Tibial artery (tissue), 4 donors: ENCODE data around the gene TBC1D1.
A peak's percentile ranks its signal among the peaks of the same experiment; 100 is the strongest.
"Not testable (repeated sequence)": the region's sequence is repeated elsewhere in the genome, so short reads cannot be mapped to it uniquely, and the experiment has no call there.

Experiments used
- DNase-seq, 2 donors: peaks; one replicate each; pipeline ENCODE4 v3.0.0-alpha.2; 2019
- H3K27ac ChIP-seq, 2 donors: fragments of 200-600 bp; sonication (generic) in 1 of 2; 1 replicate in 1 of 2; 2 replicates in 1 of 2; pipeline ENCODE4 v1.5.1; 2018 to 2019; ENCODE audit warnings: mild to moderate bottlenecking in 1 of 2
- H3K27me3 ChIP-seq, 2 donors: fragments of 200-600 bp; sonication (generic) in 1 of 2; one replicate each; pipeline versions ENCODE4 v1.5.1 to v1.6.0; 2016 to 2019
- H3K36me3 ChIP-seq, 3 donors: fragments of 200-600 bp; sonication (generic) in 2 of 3; one replicate each; pipeline ENCODE4 v1.5.1; 2016 to 2019; ENCODE audit warnings: mild to moderate bottlenecking in 2 of 3
- H3K4me1 ChIP-seq, 4 donors: fragments of 200-600 bp; sonication (generic) in 2 of 4; 1 replicate in 3 of 4; 2 replicates in 1 of 4; pipeline ENCODE4 v1.5.1; 2016 to 2019
- H3K4me3 ChIP-seq, 2 donors: fragments of 200-600 bp; sonication (generic) in 1 of 2; 1 replicate in 1 of 2; 2 replicates in 1 of 2; pipeline ENCODE4 v1.5.1; 2018 to 2019; ENCODE audit warnings: mild to moderate bottlenecking in 2 of 2
- H3K9me3 ChIP-seq, 3 donors: fragments of 200-600 bp; sonication (generic) in 1 of 3; one replicate each; pipeline ENCODE4 v1.5.1; 2016 to 2019
- intact Hi-C: fragments of 100-400 bp; cut with DNase I; formaldehyde crosslinking; loops from one replicate; pipeline ENCODE4 v1.15.0; 2023; ENCODE audit warnings: low total_unique reads
- TF ChIP-seq, protein P1 (sequence below), 2 experiments: fragments of 200-600 bp in 1 of 2; fragments of 450-650 bp in 1 of 2; IDR thresholded peaks; one replicate each; pipeline ENCODE4 v1.5.1; 2017 to 2019; ENCODE audit warnings: antibody characterized with exemption in 2 of 2, mild to moderate bottlenecking in 1 of 2, moderate library complexity in 1 of 2

Gene TBC1D1

DNA sequence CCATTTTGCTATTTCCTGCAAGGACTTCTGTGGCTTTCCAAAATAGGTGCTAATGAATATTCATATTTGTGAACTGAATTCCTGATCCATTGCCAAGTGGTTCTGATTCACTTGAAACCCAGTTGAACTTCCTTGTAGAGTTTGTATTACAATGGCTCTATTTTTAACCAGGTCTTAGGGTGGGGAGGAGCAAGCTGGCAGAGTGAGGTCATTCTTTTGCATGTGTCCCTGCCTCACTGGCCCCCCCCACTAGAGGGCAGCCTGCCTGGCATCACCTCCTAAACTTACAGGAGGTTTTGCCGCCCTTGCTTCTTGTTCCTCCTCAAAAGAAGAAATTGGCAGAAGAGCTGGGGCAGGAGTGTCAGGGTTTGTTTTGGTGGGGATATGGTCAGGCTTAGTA, 79.8 kb downstream of the TBC1D1 start:
- H3K4me3 ChIP-seq: no peak overlapping the region
- H3K4me1 ChIP-seq: peaks cover 0 to 74% (median 38%) of the 10 kb centered on the region in 4 donors
- peak; percentile 79 to 88 for DNase-seq
- no peaks in the 10 kb centered on the region for H3K9me3 ChIP-seq
- no peaks in the 10 kb centered on the region for H3K36me3 ChIP-seq
- H3K27ac ChIP-seq: peak overlapping the region; percentile 34 to 39
- H3K27me3 ChIP-seq: no peaks in the 10 kb centered on the region
- TF ChIP-seq, protein P1, sequence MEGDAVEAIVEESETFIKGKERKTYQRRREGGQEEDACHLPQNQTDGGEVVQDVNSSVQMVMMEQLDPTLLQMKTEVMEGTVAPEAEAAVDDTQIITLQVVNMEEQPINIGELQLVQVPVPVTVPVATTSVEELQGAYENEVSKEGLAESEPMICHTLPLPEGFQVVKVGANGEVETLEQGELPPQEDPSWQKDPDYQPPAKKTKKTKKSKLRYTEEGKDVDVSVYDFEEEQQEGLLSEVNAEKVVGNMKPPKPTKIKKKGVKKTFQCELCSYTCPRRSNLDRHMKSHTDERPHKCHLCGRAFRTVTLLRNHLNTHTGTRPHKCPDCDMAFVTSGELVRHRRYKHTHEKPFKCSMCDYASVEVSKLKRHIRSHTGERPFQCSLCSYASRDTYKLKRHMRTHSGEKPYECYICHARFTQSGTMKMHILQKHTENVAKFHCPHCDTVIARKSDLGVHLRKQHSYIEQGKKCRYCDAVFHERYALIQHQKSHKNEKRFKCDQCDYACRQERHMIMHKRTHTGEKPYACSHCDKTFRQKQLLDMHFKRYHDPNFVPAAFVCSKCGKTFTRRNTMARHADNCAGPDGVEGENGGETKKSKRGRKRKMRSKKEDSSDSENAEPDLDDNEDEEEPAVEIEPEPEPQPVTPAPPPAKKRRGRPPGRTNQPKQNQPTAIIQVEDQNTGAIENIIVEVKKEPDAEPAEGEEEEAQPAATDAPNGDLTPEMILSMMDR (IDR thresholded peaks at IDR 0.05): peak; percentile 30 to 34
- intact Hi-C loops: loop anchor here (10.0 kb wide), 1 partner anchor 146 kb away; the partner anchor contains the start of gene PGM2

DNA sequence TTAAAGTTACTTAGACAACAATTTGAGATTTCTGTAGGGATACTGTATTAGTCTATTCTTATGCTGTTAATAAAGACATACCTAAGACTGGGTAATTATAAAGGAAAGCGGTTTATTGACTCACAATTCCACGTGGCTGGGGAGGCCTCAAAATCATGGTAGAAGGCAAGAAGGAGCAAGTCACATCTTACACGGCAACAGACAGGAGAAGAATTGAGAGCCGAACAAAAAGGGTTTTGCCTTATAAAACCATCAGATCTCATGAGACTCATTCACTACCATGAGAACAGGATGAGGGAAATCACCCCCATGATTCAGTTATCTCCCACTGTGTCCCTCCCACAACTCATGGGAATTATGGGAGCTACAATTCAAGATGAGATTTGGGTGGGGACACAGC, 80.3 kb downstream of the TBC1D1 start:
- H3K9me3 ChIP-seq: no peaks in the 10 kb centered on the region
- DNase-seq: no peak
- intact Hi-C loops: loop anchor here (10.0 kb wide), 1 partner anchor 146 kb away; the partner anchor contains the start of gene PGM2
- TF ChIP-seq, protein P1 (IDR thresholded peaks at IDR 0.05): no peak
- no peaks in the 10 kb centered on the region for H3K36me3 ChIP-seq
- H3K4me1 ChIP-seq: peaks cover 0 to 69% (median 33%) of the 10 kb centered on the region in 4 donors
- no peak overlapping the region for H3K4me3 ChIP-seq
- peak overlapping the region; percentile 34 to 39 for H3K27ac ChIP-seq
- H3K27me3 ChIP-seq: no peaks in the 10 kb centered on the region

DNA sequence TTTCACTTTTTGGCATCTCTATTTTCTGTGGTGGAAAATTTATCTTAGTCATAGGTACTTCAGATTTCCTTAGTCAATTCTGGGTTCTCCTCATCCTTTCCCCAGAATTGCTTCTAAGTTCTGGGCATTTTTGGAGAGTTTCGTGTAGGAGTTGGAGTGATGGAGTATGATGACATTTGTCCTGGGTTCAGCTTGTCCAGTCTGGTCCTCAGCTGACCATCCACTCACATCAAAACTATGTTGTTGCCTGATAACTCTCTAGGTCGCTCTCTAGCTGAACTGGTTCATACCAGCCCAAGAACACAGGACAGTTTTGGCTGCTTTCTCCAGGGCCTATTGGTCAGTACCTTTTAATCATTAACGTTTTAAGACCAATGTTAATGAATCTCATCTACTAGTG, 82.6 kb downstream of the TBC1D1 start:
- Histone ChIP-seq H3K4me3 (no peak overlapping the region), H3K4me1 (peaks cover 0 to 60% (median 29%) of the 10 kb centered on the region in 4 donors), H3K9me3 (no peaks in the 10 kb centered on the region), H3K36me3 (no peaks in the 10 kb centered on the region), H3K27ac (peak overlapping the region; percentile 69 to 78), H3K27me3 (no peaks in the 10 kb centered on the region)
- intact Hi-C loops: loop anchor here (10.0 kb wide), 1 partner anchor 149 kb away; the partner anchor contains the start of gene PGM2
- DNase-seq: no peak
- TF ChIP-seq, protein P1 (IDR thresholded peaks at IDR 0.05): no peak

DNA sequence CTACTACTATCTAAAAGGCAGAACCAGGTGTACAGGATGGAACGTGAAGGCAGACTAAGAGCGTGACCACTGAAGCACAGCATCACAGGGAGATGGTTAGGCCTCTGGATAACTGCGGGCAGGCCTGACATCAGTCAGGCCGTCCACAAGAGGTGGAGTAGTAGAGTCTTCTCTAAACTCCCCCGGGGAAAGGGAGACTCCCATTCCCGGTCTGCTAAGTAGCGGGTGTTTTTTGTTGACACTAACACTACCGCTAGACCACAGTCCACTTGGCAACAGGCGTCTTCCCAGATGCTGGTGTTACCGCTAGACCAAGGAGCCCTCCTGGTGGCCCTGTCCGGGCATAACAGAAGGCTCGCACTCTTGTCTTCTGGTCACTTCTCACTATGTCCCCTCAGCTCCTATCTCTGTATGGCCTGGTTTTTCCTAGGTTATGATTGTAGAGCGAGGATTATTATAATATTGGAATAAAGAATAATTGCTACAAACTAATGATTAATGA, 84.5 kb downstream of the TBC1D1 start:
- H3K9me3 ChIP-seq, H3K4me3 ChIP-seq, H3K27me3 ChIP-seq, DNase-seq, H3K36me3 ChIP-seq: not testable (repeated sequence)
- intact Hi-C loops: loop anchor here (10.0 kb wide), 1 partner anchor 151 kb away; the partner anchor contains the start of gene PGM2
- H3K27ac ChIP-seq: peak overlapping the region; percentile 69 to 78
- H3K4me1 ChIP-seq: peaks cover 0 to 60% (median 21%) of the 10 kb centered on the region in 4 donors

DNA sequence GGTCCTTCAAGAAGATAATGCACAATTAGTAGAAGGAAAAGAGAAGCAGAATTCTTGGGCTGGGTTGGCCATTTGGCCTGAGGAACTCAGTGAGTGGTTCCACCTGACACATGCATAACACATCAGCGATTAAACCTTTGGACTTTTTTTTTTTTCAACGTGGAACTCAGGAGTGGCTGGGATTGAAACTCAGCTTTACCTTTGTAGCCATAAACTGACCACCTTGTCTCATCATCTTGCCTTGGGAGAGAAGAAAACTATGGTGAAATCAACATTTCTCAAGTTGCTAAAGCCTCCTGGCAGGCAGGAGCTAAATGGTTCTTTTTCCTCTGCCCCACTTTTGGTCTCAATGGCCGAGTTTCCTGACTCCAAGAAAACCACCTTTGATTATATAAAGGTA, 85.6 kb downstream of the TBC1D1 start:
- Histone ChIP-seq H3K4me3 (peak overlapping the region; percentile 82 to 95), H3K27me3 (no peaks in the 10 kb centered on the region), H3K9me3 (no peaks in the 10 kb centered on the region), H3K4me1 (peaks cover 0 to 62% (median 20%) of the 10 kb centered on the region in 4 donors), H3K27ac (peak overlapping the region; percentile 93 to 97), H3K36me3 (no peaks in the 10 kb centered on the region)
- TF ChIP-seq, protein P1 (IDR thresholded peaks at IDR 0.05): no peak
- DNase-seq: no peak
- intact Hi-C loops: loop anchor here (10.0 kb wide), 1 partner anchor 152 kb away; the partner anchor contains the start of gene PGM2

DNA sequence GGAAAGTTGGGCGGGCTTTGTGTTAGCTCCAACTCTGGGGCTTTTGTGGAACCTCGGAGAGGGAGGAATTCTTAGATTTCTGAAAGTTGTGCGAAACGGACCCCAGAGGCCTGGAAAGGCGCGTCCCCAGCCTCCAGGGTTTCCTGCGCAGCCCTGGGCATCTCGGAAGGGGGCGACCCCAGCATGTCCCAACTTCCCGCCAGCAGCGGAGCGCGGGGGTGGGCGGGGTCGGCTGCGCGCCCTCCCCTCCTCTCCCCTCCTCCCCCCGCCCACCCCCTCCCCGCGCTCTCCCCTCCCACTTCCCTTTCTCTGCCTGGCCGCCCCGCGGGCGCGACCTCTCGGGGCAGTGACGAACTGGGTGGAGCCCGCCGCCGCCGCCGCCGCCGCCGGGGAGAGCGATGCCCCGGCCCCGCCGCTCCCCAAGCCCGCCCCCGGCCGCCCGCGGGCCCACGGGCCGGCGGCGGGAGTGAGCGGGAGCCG, 86.1 kb downstream of the TBC1D1 start:
- TF ChIP-seq, protein P1 (IDR thresholded peaks at IDR 0.05): no peak
- Histone ChIP-seq H3K9me3 (no peaks in the 10 kb centered on the region), H3K4me1 (peaks cover 0 to 67% (median 25%) of the 10 kb centered on the region in 4 donors), H3K4me3 (peak overlapping the region; percentile 82 to 95), H3K27ac (peak overlapping the region; percentile 93 to 97), H3K27me3 (no peaks in the 10 kb centered on the region), H3K36me3 (no peaks in the 10 kb centered on the region)
- intact Hi-C loops: loop anchor here (10.0 kb wide), 1 partner anchor 152 kb away; the partner anchor contains the start of gene PGM2
- DNase-seq: peak; percentile 84 to 88
